ENCODE results near the gene AFDN.

GRCh38 chr6:167840160-167840525, 13.4 kb downstream of the AFDN start:
- TF ChIP-seq CTCF (IDR thresholded peaks at IDR 0.05) (no peak), POLR2A (IDR thresholded peaks at IDR 0.05) (no peak), POLR2AphosphoS5 (IDR thresholded peaks at IDR 0.05) (no peak), EP300 (IDR thresholded peaks at IDR 0.05) (no peak)

Measured in upper lobe of left lung (tissue), 4 donors.